ENCODE measurements around the gene MFSD12.

- TF ChIP-seq CTCF (conservative IDR thresholded peaks at IDR 0.05) (no peak), ZFX (IDR thresholded peaks at IDR 0.05) (no peak)
These were observed 39.1 kb downstream of the MFSD12 start for GRCh38 chr19:3518255-3518654.
